GM10266 (cell line): ENCODE results near the gene CCL24.
"Not testable (repeated sequence)": the region's sequence is repeated elsewhere in the genome, so short reads cannot be mapped to it uniquely, and the experiment has no call there.

Source experiments
- DNase-seq: peaks from one replicate; pipeline ENCODE4 v3.0.0; 2012; ENCODE audit errors: extremely low spot score
- CTCF ChIP-seq: IDR thresholded peaks from 2 replicates; pipeline ENCODE4 v1.5.1; 2012; ENCODE audit warnings: mild to moderate bottlenecking, low read depth; ENCODE audit not compliant: control insufficient read depth, insufficient read depth; ENCODE audit errors: missing control alignments

The CCL24 gene

GRCh38 chr7:75835688-75836285, 22.2 kb upstream of the CCL24 start:
- TF ChIP-seq CTCF = no peak
- DNase-seq = no peak

- not testable (repeated sequence) for DNase-seq
These were observed 20.1 kb upstream of the CCL24 start for GRCh38 chr7:75833662-75834061.

GRCh38 chr7:75830978-75831377, 17.4 kb upstream of the CCL24 start:
- no peak for TF ChIP-seq CTCF
- no peak for DNase-seq

- not testable (repeated sequence) for DNase-seq
These were observed 16.1 kb upstream of the CCL24 start for GRCh38 chr7:75829656-75830055.

GRCh38 chr7:75823198-75823910, 9.7 kb upstream of the CCL24 start:
- DNase-seq = no peak
- no peak for TF ChIP-seq CTCF

GRCh38 chr7:75820688-75821087, 7.1 kb upstream of the CCL24 start:
- no peak for TF ChIP-seq CTCF
- DNase-seq = no peak

- DNase-seq = no peak
- no peak for TF ChIP-seq CTCF
These were observed 6.1 kb upstream of the CCL24 start for GRCh38 chr7:75819711-75820110.

- TF ChIP-seq CTCF = no peak
- DNase-seq = no peak
These were observed 4.9 kb upstream of the CCL24 start for GRCh38 chr7:75818472-75818871.
